ENCODE measurements around the gene MRGPRG.

DNA sequence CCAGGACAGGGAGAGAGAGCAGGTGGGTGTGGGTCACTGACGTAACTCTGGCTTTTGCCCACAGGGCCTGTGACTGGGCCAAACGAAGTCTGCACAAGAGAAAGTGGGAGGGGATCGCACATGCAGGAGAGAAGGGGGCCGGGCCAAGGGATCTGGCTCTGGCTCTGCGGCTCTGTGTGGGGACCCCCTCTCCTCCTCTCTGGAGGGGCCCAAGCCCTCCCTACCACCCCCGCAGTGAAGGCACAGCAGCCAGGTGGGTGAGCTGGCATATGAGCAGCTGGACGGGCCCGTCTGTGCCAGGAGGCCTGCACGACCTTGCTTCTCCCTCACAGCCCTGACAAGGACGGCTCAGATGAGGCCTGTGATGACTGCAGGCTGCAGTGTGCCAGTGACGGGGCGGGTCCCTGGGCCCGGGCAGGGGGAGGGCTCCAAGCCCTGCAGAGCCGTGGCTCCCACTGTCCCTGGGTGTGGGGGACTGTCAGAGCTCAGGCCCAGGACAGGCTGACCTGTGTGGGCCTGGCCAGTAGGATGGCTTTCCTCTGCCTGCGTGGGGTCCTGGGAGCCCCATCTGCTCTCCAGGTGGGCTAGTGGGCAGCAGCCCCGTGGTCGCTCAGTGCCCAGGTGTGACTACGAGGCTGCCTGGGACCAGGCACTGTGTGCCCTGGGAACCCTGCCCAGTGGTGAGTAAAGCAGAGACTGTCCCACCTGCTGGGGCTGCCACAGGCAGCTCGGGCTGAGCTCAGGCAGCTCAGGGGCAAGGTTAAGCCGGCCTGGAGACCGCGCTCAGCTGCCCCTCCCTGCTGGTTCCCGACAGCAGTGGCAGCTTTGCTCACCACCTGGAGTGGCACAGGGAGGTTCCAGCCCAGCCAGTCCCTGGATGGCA, 22.2 kb downstream of the MRGPRG start:
- TF ChIP-seq, protein P1, sequence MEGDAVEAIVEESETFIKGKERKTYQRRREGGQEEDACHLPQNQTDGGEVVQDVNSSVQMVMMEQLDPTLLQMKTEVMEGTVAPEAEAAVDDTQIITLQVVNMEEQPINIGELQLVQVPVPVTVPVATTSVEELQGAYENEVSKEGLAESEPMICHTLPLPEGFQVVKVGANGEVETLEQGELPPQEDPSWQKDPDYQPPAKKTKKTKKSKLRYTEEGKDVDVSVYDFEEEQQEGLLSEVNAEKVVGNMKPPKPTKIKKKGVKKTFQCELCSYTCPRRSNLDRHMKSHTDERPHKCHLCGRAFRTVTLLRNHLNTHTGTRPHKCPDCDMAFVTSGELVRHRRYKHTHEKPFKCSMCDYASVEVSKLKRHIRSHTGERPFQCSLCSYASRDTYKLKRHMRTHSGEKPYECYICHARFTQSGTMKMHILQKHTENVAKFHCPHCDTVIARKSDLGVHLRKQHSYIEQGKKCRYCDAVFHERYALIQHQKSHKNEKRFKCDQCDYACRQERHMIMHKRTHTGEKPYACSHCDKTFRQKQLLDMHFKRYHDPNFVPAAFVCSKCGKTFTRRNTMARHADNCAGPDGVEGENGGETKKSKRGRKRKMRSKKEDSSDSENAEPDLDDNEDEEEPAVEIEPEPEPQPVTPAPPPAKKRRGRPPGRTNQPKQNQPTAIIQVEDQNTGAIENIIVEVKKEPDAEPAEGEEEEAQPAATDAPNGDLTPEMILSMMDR (conservative IDR thresholded peaks at IDR 0.05): no peak
- TF ChIP-seq EZH2 (IDR thresholded peaks at IDR 0.05; ENCODE audit: low read depth): no peak

Data from PC-9 (cell line).